GM23338 (cell line): ENCODE results near the gene EPC1. TPM values are rescaled to one million over a fixed set of nuclear protein-coding genes. Genes with fewer than 3 reads are reported as not detected.

Source experiments
- ATAC-seq: fragments of 200-7000 bp; cut with Tn5 transposase; 3 replicates; pipeline ENCODE4 v1.9.1; 2020
- DNase-seq: peaks from one replicate; pipeline ENCODE4 v3.0.0-alpha.2; 2015; ENCODE audit warnings: low spot score
- H2AFZ ChIP-seq: fragments of 200-600 bp; sonication (generic); 2 replicates; pipeline ENCODE4 v1.8.0; 2016; ENCODE audit warnings: antibody characterized with exemption, mild to moderate bottlenecking, moderate library complexity
- H3F3A ChIP-seq: fragments of 200-600 bp; sonication (generic); replicated peaks from 2 replicates; pipeline ENCODE4 v1.8.0; 2017; ENCODE audit warnings: antibody characterized with exemption, mixed run types, low read depth
- H3K27ac ChIP-seq: fragments of 200-600 bp; sonication (generic); 2 replicates; pipeline ENCODE4 v1.6.1; 2016; ENCODE audit warnings: low read depth
- H3K27me3 ChIP-seq: fragments of 200-600 bp; sonication (generic); 2 replicates; pipeline ENCODE4 v1.8.0; 2016; ENCODE audit warnings: mild to moderate bottlenecking, mixed run types, moderate library complexity; ENCODE audit not compliant: insufficient read depth
- H3K36me3 ChIP-seq: fragments of 200-600 bp; sonication (generic); 2 replicates; pipeline ENCODE4 v1.8.0; 2016; ENCODE audit warnings: mild to moderate bottlenecking; ENCODE audit not compliant: insufficient read depth
- H3K4me1 ChIP-seq: fragments of 200-600 bp; sonication (generic); 2 replicates; pipeline ENCODE4 v1.8.0; 2016; ENCODE audit warnings: mild to moderate bottlenecking, moderate library complexity; ENCODE audit not compliant: insufficient read depth
- H3K4me2 ChIP-seq: fragments of 200-600 bp; sonication (generic); 2 replicates; pipeline ENCODE4 v1.7.1; 2017; ENCODE audit warnings: mixed run types
- H3K4me3 ChIP-seq: fragments of 200-600 bp; sonication (generic); 2 replicates; pipeline ENCODE4 v1.6.1; 2016; ENCODE audit warnings: mixed run types
- H3K79me2 ChIP-seq: fragments of 200-600 bp; sonication (generic); replicated peaks from 2 replicates; pipeline ENCODE4 v1.8.0; 2017; ENCODE audit warnings: mild to moderate bottlenecking; ENCODE audit not compliant: insufficient read depth
- H3K9me2 ChIP-seq: fragments of 200-600 bp; sonication (generic); 2 replicates; pipeline ENCODE4 v1.8.0; 2017; ENCODE audit not compliant: insufficient read depth
- H4K20me1 ChIP-seq: fragments of 200-600 bp; sonication (generic); replicated peaks from 2 replicates; pipeline ENCODE4 v1.8.0; 2017; ENCODE audit warnings: mild to moderate bottlenecking; ENCODE audit not compliant: insufficient read depth
- H3K27ac Mint-ChIP-seq: 2 replicates; pipeline ENCODE4 v1.8.0; 2020; ENCODE audit warnings: inconsistent platforms, mild to moderate bottlenecking, moderate library complexity, mixed read lengths
- H3K27me3 Mint-ChIP-seq: 3 replicates; pipeline ENCODE4 v1.8.0; 2022; ENCODE audit warnings: low read depth, mild to moderate bottlenecking, moderate library complexity, mixed read lengths, inconsistent platforms; ENCODE audit not compliant: insufficient read depth, poor library complexity
- H3K36me3 Mint-ChIP-seq: 3 replicates; pipeline ENCODE4 v1.8.0; 2021; ENCODE audit warnings: low read depth, mild to moderate bottlenecking, inconsistent platforms, moderate library complexity, mixed read lengths
- H3K4me1 Mint-ChIP-seq: 3 replicates; pipeline ENCODE4 v1.8.0; 2020; ENCODE audit warnings: mild to moderate bottlenecking, inconsistent platforms, mixed read lengths
- H3K4me3 Mint-ChIP-seq: 3 replicates; pipeline ENCODE4 v1.8.0; 2021; ENCODE audit warnings: moderate library complexity, mild to moderate bottlenecking, inconsistent platforms, mixed read lengths
- H3K9me3 Mint-ChIP-seq: 3 replicates; pipeline ENCODE4 v1.8.0; 2020; ENCODE audit warnings: moderate library complexity, mild to moderate bottlenecking, inconsistent platforms, mixed read lengths
- CREB1 ChIP-seq: fragments of 250-450 bp; sonication (Bioruptor Pico); IDR thresholded peaks from 2 replicates; pipeline ENCODE4 v1.5.0; 2020; ENCODE audit warnings: low read depth, mild to moderate bottlenecking, moderate library complexity
- CTCF ChIP-seq, 2 experiments: fragments of 200-600 bp in 1 of 2; sonication (generic) in 1 of 2; conservative IDR thresholded peaks; 2 replicates each; pipeline versions ENCODE4 v1.5.1 to v1.6.1; 2016 to 2017; ENCODE audit warnings: antibody characterized with exemption in 2 of 2, low read depth in 2 of 2, mild to moderate bottlenecking in 2 of 2, moderate library complexity in 1 of 2
- ETS1 ChIP-seq: IDR thresholded peaks from 2 replicates; pipeline ENCODE4 v1.6.1; 2016; ENCODE audit warnings: antibody characterized with exemption
- EZH2 ChIP-seq: fragments of 200-600 bp; sonication (generic); IDR thresholded peaks from one replicate; pipeline ENCODE4 v1.8.0; 2017; ENCODE audit warnings: antibody characterized with exemption, mild to moderate bottlenecking, low read depth; ENCODE audit not compliant: unreplicated experiment
- EZH2phosphoT487 ChIP-seq: fragments of 200-600 bp; sonication (generic); IDR thresholded peaks from one replicate; pipeline ENCODE4 v1.8.1; 2018; ENCODE audit warnings: antibody characterized with exemption; ENCODE audit not compliant: unreplicated experiment
- JUNB ChIP-seq: IDR thresholded peaks from one replicate; pipeline ENCODE4 v1.6.1; 2016; ENCODE audit warnings: antibody characterized with exemption; ENCODE audit not compliant: unreplicated experiment
- NANOG ChIP-seq: IDR thresholded peaks from 2 replicates; pipeline ENCODE4 v1.6.1; 2016; ENCODE audit warnings: antibody characterized with exemption, borderline replicate concordance
- POLR2AphosphoS5 ChIP-seq: IDR thresholded peaks from 2 replicates; pipeline ENCODE4 v1.6.1; 2016; ENCODE audit warnings: antibody characterized with exemption, low read depth
- REST ChIP-seq: IDR thresholded peaks from one replicate; pipeline ENCODE4 v1.6.1; 2018; ENCODE audit warnings: antibody characterized with exemption; ENCODE audit not compliant: unreplicated experiment
- STAT1 ChIP-seq: IDR thresholded peaks from one replicate; pipeline ENCODE4 v1.6.1; 2016; ENCODE audit warnings: antibody characterized with exemption; ENCODE audit not compliant: unreplicated experiment
- ZNF114 ChIP-seq: fragments of 250-450 bp; sonication (Bioruptor Pico); IDR thresholded peaks from 2 replicates; pipeline ENCODE4 v1.5.0; 2020; ENCODE audit warnings: mild to moderate bottlenecking, moderate library complexity
- ZNF331 ChIP-seq: fragments of 250-450 bp; sonication (Bioruptor Pico); IDR thresholded peaks from 2 replicates; pipeline ENCODE4 v1.5.0; 2020; ENCODE audit warnings: low read depth, mild to moderate bottlenecking, moderate library complexity
- ZNF462 ChIP-seq: fragments of 250-450 bp; sonication (Bioruptor Pico); IDR thresholded peaks from 2 replicates; pipeline ENCODE4 v1.5.0; 2020; ENCODE audit warnings: mild to moderate bottlenecking, moderate library complexity
- polyA plus RNA-seq: library from polyadenylated mRNA; unstranded; fragments of >200 nt; fragmentation: Nextera tagmentation; extraction: Ambion mirVana; gene quantifications from 2 replicates; pipeline ENCODE4 v1.2.1, GENCODE V29; 2016
- total RNA-seq: library from RNA; depleted of rRNA; stranded (reverse); fragments of >200 nt; shearing (Covaris generic); gene quantifications from 2 replicates; pipeline ENCODE4 v1.2.3, GENCODE V29; 2014

Gene EPC1
- total and polyA plus RNA-seq, 2 experiments from 2014 or later = 24.1 to 25.9 TPM

GRCh38 chr10:32308027-32308603 is 38.8 kb downstream of the EPC1 start:
- Histone ChIP-seq H3K4me2 (no peak overlapping the region), H3K27ac (peak overlapping the region; percentile 9; the same call in 1 of the 2 replicates), H3K4me1 (no peaks in the 10 kb centered on the region), H3K79me2 (peaks cover 100% of the 10 kb centered on the region), H4K20me1 (peaks cover 18% of the 10 kb centered on the region), H2AFZ (no peak overlapping the region), H3F3A (no peaks in the 10 kb centered on the region), H3K27me3 (no peaks in the 10 kb centered on the region), H3K36me3 (peaks cover 5% of the 10 kb centered on the region; the same call in 1 of the 2 replicates), H3K9me2 (no peaks in the 10 kb centered on the region), H3K4me3 (no peak overlapping the region)
- Mint-ChIP-seq H3K9me3 (no peaks in the 10 kb centered on the region), H3K4me3 (no peak overlapping the region), H3K27me3 (peaks cover 2% of the 10 kb centered on the region), H3K4me1 (peaks cover 6% of the 10 kb centered on the region; the same call in 2 of the 3 replicates), H3K36me3 (peaks cover 22% of the 10 kb centered on the region), H3K27ac (no peak overlapping the region; the same call in 1 of the 2 replicates)
- DNase-seq (no peak), ATAC-seq (no peak)
- no peak for TF ChIP-seq STAT1
- TF ChIP-seq NANOG = no peak
- no peak for TF ChIP-seq ETS1
- TF ChIP-seq JUNB = no peak
- TF ChIP-seq CTCF (conservative IDR thresholded peaks at IDR 0.05; ENCODE audit: low read depth in 2 of 2) = no peak
- TF ChIP-seq CREB1 (CRISPR knock-in tag) = no peak
- no peak for TF ChIP-seq EZH2phosphoT487
- TF ChIP-seq ZNF114 (CRISPR knock-in tag) = no peak
- TF ChIP-seq ZNF331 (CRISPR knock-in tag) = no peak
- no peak for TF ChIP-seq REST
- no peak for TF ChIP-seq EZH2
- no peak for TF ChIP-seq ZNF462
- no peak for TF ChIP-seq POLR2AphosphoS5
